GM12878 (cell line): ENCODE measurements around the gene SMIM20. TPM values are rescaled to one million over a fixed set of nuclear protein-coding genes. Genes with fewer than 3 reads are reported as not detected.
A peak's percentile ranks its signal among the peaks of the same experiment; 100 is the strongest.

Experiments used
- ATAC-seq: fragments of 200-7000 bp; cut with Tn5 transposase; 3 replicates; pipeline ENCODE4 v1.9.1; 2020; ENCODE audit warnings: mild to moderate bottlenecking, moderate library complexity
- BruUV-seq: library from RNA; stranded (reverse); fragments of 400-500 nt; replicated peaks from 2 replicates; lab custom pipeline; 2021; lab: Mats Ljungman, UMichigan
- CTCF ChIA-PET: fragments of 300-600 bp; sonication (Branson Sonifier 250); formaldehyde crosslinking; extraction: SDS; loops from one replicate; lab custom pipeline; 2021; ENCODE audit warnings: inconsistent platforms; lab: Yijun Ruan, JAX
- POLR2A ChIA-PET: fragments of 350-600 bp; formaldehyde crosslinking; extraction: SDS; loops from one replicate; lab custom pipeline; 2021; ENCODE audit warnings: inconsistent platforms; lab: Charles Lee
- RAD21 ChIA-PET: fragments of 300-600 bp; sonication (Branson Sonifier 250); formaldehyde crosslinking; loops from one replicate; lab custom pipeline; 2023; ENCODE audit warnings: antibody characterized with exemption; ENCODE audit not compliant: unreplicated experiment; lab: Charles Lee
- SMC1A ChIA-PET: fragments of 300-600 bp; sonication (Branson Sonifier 250); formaldehyde crosslinking; loops from one replicate; lab custom pipeline; 2023; ENCODE audit not compliant: unreplicated experiment, uncharacterized antibody; lab: Charles Lee
- DNase-seq: peaks from one replicate; pipeline ENCODE4 v3.0.0-alpha.2; 2011; ENCODE audit warnings: low read depth, low spot score
- FAIRE-seq: peaks from 3 replicates; lab custom pipeline; 2011; peaks lifted over from hg19 to GRCh38; lab: Jason Lieb, UNC
- H2AFZ ChIP-seq: 2 replicates; pipeline ENCODE4 v1.6.0; 2011; ENCODE audit warnings: low read depth, low read length, control low read depth; ENCODE audit not compliant: control insufficient read depth
- H3K27ac ChIP-seq: 2 replicates; pipeline ENCODE4 v1.5.1; 2011; ENCODE audit warnings: control low read depth; ENCODE audit not compliant: control insufficient read depth, insufficient read depth
- H3K27me3 ChIP-seq, 2 experiments: replicated peaks in 1 of 2; 2 replicates each; pipeline versions ENCODE4 v1.6.0 to v1.6.1; 2011; ENCODE audit warnings: low read length in 1 of 2; ENCODE audit not compliant: control insufficient read depth in 2 of 2, insufficient read depth in 2 of 2
- H3K36me3 ChIP-seq, 2 experiments: 2 replicates each; pipeline ENCODE4 v1.5.1; 2011; ENCODE audit warnings: low read length in 1 of 2; ENCODE audit not compliant: control insufficient read depth in 2 of 2, insufficient read depth in 2 of 2
- H3K4me1 ChIP-seq: 2 replicates; pipeline ENCODE4 v1.6.1; 2011; ENCODE audit warnings: mild to moderate bottlenecking, low read length, moderate library complexity, mixed read lengths; ENCODE audit not compliant: control insufficient read depth, insufficient read depth
- H3K4me2 ChIP-seq: 2 replicates; pipeline ENCODE4 v1.6.0; 2011; ENCODE audit warnings: control low read depth; ENCODE audit not compliant: control insufficient read depth, insufficient read depth
- H3K4me3 ChIP-seq: fragments of 200-600 bp; sonication (generic); 2 replicates; pipeline ENCODE4 v1.5.1; 2016
- H3K79me2 ChIP-seq: 2 replicates; pipeline ENCODE4 v1.6.0; 2011; ENCODE audit warnings: low read length; ENCODE audit not compliant: control insufficient read depth, insufficient read depth
- H3K9ac ChIP-seq: 2 replicates; pipeline ENCODE4 v1.8.0; 2011; ENCODE audit warnings: low read length, control low read depth, mixed read lengths; ENCODE audit not compliant: control insufficient read depth, insufficient read depth
- H3K9me3 ChIP-seq: replicated peaks from 3 replicates; pipeline ENCODE4 v1.5.1; 2011; ENCODE audit warnings: mild to moderate bottlenecking, low read length; ENCODE audit not compliant: control insufficient read depth, insufficient read depth
- H4K20me1 ChIP-seq: 2 replicates; pipeline ENCODE4 v1.6.0; 2011; ENCODE audit not compliant: control insufficient read depth, insufficient read depth
- ZNF217 ChIP-seq: fragments of 450-650 bp; IDR thresholded peaks from 2 replicates; pipeline ENCODE4 v1.6.1; 2017; ENCODE audit warnings: antibody characterized with exemption, mild to moderate bottlenecking
- WGBS: methylation state at CpG from one replicate; pipeline ENCODE4 v1.1.6; 2016; ENCODE audit warnings: low lambda C conversion rate; ENCODE audit not compliant: insufficient replicate concordance, insufficient coverage; ENCODE audit errors: missing lambda C conversion rate; 5-methylcytosine and 5-hydroxymethylcytosine counted together
- in situ Hi-C: fragments of 300-500 bp; cut with MboI; formaldehyde crosslinking; loops from 9 replicates; pipeline ENCODE4 v1.14.3; 2018; ENCODE audit warnings: mixed read lengths
- intact Hi-C: fragments of 100-400 bp; cut with micrococcal nuclease; formaldehyde crosslinking; loops from one replicate; pipeline ENCODE4 v1.14.2; 2022; ENCODE audit not compliant: unreplicated experiment
- polyA plus RNA-seq, 11 experiments: library from polyadenylated mRNA; depleted of rRNA in 4 of 11; unstranded in 6 of 11; stranded (reverse) in 5 of 11; fragments of >200 nt; fragmentation: Nextera tagmentation in 4 of 11; fragmentation: Illumina TruSeq in 1 of 11; extraction: Ambion mirVana in 4 of 11; extraction: Trizol in 1 of 11; gene quantifications; 1 replicate in 1 of 11; 2 replicates in 10 of 11; pipeline versions ENCODE4 v1.2.1 to v1.2.3, GENCODE V29; 2011 to 2016; ENCODE audit warnings: inconsistent platforms in 2 of 11, missing spikeins in 2 of 11, low read depth in 1 of 11
- total RNA-seq, 4 experiments: library from RNA; depleted of rRNA in 3 of 4; stranded (reverse); fragments of >200 nt in 3 of 4; fragmentation: Illumina TruSeq in 1 of 4; extraction: Trizol in 1 of 4; gene quantifications; 2 replicates each; pipeline versions ENCODE4 v1.2.1 to v1.2.3, GENCODE V29; 2013 to 2021
- TF ChIP-seq, protein P1 (sequence below): fragments of 450-650 bp; IDR thresholded peaks from 2 replicates; pipeline ENCODE4 v1.6.1; 2016; ENCODE audit warnings: mild to moderate bottlenecking, moderate library complexity, borderline replicate concordance

The SMIM20 gene
- total and polyA plus RNA-seq, 10 of the 15 experiments (the other 5 are each of a cell fraction or from before 2014, with no cell fraction given) = 17.3 to 38.0 (median 28.8) TPM

DNA sequence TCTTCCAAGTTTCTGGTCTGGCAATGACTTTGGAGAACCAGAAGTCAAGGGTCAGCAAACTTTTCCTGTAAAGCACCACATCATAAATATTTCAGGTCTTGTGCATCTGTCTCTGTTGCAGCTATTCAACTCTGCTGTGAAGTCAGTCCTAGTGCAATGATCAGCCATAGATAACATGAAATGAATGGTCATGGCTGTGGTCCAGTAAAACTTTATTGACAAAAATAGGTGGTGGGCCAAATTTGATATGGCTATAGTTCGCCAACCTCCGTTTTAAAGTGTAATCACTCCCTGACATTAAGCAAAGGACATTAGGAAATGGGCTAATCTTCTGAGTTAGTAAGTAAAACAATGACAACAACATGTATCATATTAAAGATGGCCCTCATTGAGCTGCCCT, 30.5 kb upstream of the SMIM20 start:
- Histone ChIP-seq H3K79me2 (no peaks in the 10 kb centered on the region), H3K4me1 (peaks cover 32% of the 10 kb centered on the region), H3K9ac (no peak overlapping the region), H3K36me3 (no peaks in the 10 kb centered on the region), H3K4me3 (no peak overlapping the region), H3K4me2 (no peak overlapping the region), H2AFZ (no peak overlapping the region), H3K27ac (no peak overlapping the region), H3K27me3 (no peaks in the 10 kb centered on the region), H3K9me3 (no peaks in the 10 kb centered on the region; the same call in 2 of the 3 replicates), H4K20me1 (no peaks in the 10 kb centered on the region)
- SMC1A ChIA-PET = interaction anchor here (0.9 to 2.1 kb wide), 11 partner anchors 17 to 46 kb away, joined by 3 to 8 read pairs (median 3); no protein-coding TSS in a partner anchor
- TF ChIP-seq ZNF217 = no peak
- TF ChIP-seq, protein P1, sequence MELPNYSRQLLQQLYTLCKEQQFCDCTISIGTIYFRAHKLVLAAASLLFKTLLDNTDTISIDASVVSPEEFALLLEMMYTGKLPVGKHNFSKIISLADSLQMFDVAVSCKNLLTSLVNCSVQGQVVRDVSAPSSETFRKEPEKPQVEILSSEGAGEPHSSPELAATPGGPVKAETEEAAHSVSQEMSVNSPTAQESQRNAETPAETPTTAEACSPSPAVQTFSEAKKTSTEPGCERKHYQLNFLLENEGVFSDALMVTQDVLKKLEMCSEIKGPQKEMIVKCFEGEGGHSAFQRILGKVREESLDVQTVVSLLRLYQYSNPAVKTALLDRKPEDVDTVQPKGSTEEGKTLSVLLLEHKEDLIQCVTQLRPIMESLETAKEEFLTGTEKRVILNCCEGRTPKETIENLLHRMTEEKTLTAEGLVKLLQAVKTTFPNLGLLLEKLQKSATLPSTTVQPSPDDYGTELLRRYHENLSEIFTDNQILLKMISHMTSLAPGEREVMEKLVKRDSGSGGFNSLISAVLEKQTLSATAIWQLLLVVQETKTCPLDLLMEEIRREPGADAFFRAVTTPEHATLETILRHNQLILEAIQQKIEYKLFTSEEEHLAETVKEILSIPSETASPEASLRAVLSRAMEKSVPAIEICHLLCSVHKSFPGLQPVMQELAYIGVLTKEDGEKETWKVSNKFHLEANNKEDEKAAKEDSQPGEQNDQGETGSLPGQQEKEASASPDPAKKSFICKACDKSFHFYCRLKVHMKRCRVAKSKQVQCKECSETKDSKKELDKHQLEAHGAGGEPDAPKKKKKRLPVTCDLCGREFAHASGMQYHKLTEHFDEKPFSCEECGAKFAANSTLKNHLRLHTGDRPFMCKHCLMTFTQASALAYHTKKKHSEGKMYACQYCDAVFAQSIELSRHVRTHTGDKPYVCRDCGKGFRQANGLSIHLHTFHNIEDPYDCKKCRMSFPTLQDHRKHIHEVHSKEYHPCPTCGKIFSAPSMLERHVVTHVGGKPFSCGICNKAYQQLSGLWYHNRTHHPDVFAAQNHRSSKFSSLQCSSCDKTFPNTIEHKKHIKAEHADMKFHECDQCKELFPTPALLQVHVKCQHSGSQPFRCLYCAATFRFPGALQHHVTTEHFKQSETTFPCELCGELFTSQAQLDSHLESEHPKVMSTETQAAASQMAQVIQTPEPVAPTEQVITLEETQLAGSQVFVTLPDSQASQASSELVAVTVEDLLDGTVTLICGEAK = peak; percentile 66; the same call in 1 of the 2 replicates
- FAIRE-seq = no peak
- CTCF ChIA-PET = interaction anchor here (0.9 to 1.2 kb wide), 3 partner anchors 10 to 29 kb away, joined by 3 read pairs; no protein-coding TSS in a partner anchor
- no peak for ATAC-seq
- BruUV-seq = no TSS peak
- in situ Hi-C loops = no loop called here
- RAD21 ChIA-PET = interaction anchor here (0.5 to 1.2 kb wide), 7 partner anchors 10 to 41 kb away, joined by 3 to 6 read pairs (median 4); no protein-coding TSS in a partner anchor
- no peak for DNase-seq
- POLR2A ChIA-PET = interaction anchor here (0.7 to 1.4 kb wide), 6 partner anchors 8 to 63 kb away, joined by 3 to 4 read pairs (median 3); no protein-coding TSS in a partner anchor
- 11% methylated on average over 2 of the region's 2 CpGs for WGBS
- intact Hi-C loops = no loop called here
